HG03469 (cell line): Measurements from ENCODE around the gene FOXB2.
"Not testable (repeated sequence)": the region's sequence is repeated elsewhere in the genome, so short reads cannot be mapped to it uniquely, and the experiment has no call there.

Source experiments
- ATAC-seq: cut with Tn5 transposase; IDR thresholded peaks from one replicate; pipeline ENCODE4 v1.9.1; 2021; ENCODE audit warnings: mild to moderate bottlenecking, moderate library complexity, moderate number of reproducible peaks; ENCODE audit not compliant: unreplicated experiment

The FOXB2 gene

DNA sequence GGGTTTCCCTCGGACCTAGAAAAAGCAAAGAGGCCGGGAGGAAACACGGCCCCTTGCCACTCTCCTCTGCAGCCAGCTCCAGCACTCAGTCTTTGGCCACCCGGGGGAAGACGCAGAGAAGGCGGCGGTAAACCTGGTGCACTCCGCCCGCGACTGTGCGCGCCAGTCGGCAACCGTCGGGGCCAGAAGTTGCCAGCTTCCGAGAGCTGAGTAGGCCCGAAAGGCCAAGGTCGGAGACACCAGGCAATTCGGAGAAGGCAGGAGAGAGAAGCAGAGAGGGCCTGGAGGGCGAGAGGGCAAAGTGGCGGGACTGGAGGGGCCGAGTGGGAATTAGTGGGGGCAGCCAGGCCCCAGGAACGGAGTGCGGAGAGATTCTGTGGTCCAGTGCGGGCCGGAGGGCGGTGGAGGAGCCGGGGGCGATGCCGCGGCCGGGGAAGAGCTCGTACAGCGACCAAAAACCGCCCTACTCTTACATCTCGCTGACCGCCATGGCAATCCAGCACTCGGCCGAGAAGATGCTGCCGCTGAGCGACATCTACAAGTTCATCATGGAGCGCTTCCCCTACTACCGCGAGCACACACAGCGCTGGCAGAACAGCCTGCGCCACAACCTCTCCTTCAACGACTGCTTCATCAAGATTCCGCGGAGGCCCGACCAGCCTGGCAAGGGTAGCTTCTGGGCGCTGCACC, at the start of gene FOXB2:
FOXB2 (plus strand) TSS at position 420 of the 690 bp plus-strand sequence; CDS start at position 420, 0 bp downstream.
- ATAC-seq, result no peak

DNA sequence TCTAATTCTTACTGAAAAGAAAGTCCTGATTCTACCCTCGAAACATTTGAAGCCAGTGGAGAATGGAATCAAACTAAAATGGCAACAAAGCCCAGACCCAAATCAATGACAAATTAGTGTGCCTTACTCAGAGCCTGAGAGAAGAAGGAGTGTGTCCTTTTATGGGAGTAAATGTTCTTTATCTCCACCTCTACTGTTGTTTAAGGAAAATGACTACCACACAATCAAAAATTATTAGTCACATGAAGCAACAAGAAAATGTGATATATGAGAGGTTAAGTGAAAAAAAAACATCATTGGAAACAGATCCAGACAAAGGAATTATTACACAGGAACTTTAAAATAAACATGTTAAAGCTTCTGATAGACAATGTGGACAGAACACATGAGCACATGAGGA, 49.7 kb upstream of the FOXB2 start:
- ATAC-seq, result no peak

DNA sequence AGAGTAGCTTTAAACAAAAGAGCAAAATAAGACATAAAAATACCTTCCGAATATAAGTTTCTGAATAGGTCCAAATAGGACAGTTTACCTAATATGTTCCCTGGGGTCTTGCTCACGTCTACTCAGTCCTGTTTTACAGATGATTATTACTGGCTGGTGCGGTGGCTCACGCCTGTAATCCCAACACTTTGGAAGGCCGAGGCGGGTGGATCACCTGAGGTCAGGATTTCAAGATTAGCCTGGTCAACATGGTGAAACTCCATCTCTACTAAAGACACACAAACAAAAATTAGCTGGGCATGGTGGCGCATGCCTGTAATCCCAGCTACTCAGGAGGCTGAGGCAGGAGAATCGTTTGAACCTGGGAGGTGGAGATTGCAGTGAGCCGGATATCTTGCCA, 40.6 kb upstream of the FOXB2 start:
- not testable (repeated sequence) for ATAC-seq

DNA sequence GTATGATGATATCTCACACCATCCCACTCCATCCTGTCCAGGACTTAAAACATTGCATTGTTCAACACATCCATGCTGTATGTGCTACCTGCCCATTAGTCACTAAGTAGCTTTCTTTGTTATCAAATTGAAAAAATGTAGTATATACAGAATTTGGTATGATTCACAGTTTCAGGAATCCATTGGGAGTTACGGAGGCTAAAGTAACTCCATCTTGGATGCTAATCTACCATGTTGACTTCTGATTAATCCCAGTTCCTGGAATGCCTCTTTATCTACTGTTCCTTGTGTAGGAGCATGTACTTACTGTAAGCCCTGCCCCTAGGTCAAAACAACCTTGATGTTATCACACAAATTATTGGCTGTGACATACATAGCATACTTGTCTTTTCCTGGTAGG, 38.9 kb upstream of the FOXB2 start:
- no peak for ATAC-seq

DNA sequence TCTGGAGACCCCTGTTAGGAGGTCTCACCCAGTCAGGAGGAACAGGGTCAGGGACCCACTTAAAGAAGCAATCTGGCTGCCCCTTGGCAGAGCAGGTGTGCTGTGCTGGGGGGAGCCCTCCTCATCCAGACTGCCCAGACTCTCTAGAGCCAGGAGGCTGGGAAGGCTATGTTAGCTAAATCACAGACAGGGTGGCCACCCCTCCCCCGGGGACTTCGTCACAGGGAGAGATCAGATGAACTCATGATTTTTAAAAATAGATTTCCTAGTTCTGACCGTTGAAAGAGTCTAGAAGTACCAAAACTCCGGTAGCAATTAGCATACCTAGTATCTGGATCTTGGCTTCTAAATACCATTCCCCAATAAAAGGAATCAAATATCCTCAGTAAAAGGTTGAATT, 35.0 kb upstream of the FOXB2 start:
- no peak for ATAC-seq

DNA sequence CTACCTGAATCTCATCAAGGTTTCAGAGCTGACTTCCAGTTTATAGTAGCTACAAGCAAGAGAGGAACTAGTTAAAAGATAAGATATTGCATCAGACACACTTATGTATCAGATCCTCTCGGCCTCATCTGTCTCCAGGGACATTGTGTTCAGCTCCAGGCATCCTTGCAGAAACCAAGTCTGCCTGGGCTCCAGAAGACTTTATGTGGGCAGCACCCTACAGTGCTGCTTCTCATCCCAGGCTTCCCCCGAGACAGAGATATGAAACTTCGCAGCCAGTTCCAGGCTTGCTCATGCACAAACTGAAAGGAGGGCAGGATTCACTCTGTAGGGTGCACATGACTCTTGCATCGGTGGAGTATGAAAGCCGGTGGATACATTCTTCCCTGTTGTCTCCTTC, 33.9 kb upstream of the FOXB2 start:
- ATAC-seq, result no peak

DNA sequence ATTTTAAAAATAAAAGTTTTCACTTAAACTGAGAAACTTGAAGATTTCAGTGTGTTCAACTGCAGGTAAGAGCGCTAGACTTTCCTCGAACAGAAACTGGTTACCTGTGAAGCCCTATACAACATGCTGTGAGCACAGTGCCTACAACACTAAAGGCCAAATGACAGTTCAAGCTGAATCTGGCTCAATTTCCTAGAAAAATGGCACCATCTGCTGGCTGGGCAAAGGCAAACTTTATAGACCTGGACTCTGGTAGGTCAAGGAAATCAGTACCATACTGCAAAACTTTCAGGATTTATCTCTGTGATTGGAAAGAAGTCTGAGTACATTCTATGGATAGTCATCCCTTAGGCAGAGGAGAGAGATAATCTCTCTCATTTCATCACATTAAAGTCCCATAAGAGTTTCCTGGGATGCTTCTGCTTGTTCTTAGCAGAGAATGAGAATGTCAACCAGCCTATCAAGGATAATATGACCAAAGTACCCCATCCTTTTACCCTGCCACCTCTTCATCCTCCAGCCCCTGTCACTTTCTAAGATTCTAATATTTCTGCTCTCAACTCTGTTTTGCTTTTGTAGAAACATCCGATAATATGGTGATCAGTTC, 31.8 kb upstream of the FOXB2 start:
- no peak for ATAC-seq

DNA sequence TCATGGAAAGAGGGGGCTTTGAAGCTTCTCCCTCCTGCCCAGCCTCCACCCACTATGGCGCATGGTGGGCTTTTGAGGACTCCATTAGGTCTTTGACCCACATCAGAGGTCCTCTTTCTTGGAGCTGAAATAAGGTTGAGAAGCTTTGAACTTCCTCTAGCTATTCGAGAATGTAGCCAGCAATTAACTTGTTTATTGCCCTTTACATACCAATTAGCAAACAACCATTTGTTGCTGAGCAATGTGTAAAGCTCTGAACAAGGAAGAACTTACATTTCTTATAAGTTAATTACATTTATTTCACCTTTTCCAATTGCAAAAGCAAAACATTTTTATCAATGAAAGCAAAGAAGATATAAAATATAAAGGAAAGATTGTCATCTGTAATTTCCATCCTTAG, 30.5 kb upstream of the FOXB2 start:
- no peak for ATAC-seq

DNA sequence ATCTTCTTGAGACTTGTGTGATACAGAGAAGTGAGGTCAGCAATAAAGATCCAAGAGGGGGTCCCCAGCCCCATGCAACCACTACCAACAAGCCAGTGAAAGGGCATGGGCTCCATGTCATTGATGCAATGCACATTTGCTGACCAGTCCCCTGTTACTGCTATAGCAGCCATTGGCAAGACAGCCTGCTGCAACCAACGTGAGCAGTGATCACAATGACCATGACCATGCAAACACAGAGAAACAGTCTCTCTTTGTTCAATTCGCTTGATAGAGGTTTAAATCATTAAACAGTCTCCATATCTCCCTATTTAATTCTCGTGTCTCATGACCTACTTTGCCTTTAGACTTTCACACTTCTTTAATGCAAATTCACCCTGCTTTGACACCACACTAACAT, 30.0 kb upstream of the FOXB2 start:
- ATAC-seq, result no peak

DNA sequence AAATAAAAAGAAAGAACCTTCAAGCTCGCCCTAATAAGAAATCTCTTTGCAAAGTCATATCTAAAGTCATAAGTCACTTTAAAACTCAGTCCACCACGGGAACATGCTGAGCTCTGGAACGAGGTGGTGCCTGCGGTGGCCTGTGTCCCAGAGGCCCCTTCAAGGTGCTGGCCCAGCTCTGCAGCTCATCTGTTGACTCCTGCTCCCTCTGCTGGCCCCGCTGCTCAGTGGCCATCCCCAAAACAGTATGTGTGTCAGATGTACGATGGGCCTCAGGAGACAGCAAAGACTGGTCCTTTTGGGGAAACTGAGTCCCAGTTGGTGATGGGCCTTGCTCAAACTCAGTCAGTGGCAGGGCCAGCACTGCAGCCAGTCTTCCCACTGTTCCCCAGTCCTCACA, 22.8 kb upstream of the FOXB2 start:
- no peak for ATAC-seq

DNA sequence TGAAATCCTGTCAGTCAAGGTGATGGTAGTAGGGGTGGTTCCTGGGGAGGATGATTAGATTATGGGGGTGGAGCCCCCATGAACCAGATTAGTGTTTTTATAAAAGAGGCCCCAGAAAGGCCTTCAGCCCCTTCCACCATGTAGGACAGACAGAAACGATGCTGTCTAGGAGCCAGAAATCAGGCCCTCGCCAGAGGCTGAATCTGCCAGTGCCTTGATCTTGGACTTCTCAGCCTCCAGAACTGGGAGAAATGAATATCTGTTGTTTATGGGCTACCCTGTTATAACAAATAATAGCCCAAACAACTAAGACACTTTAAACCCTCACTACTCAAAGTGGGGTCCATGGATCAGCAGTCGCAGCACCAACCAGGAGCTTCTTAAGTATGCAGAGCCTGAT, 20.2 kb upstream of the FOXB2 start:
- no peak for ATAC-seq

DNA sequence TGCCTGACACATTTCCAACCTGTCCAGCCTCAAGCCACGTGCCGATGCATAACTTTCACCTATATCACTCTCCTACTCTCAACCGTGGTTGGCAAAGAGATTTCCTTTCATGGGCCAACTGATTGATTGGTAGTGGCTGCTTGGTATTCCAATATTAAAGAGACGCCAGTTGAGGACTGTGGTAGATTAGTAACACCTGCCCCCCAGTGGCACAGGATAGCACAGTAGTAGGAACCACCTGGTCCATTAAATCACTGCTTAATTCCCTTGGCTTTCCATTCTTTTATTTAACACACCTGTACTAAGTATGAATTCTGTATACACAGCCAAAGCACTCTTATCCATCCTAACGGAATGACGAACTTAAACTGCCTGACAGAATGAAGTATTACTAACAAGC, 19.1 kb upstream of the FOXB2 start:
- no peak for ATAC-seq

DNA sequence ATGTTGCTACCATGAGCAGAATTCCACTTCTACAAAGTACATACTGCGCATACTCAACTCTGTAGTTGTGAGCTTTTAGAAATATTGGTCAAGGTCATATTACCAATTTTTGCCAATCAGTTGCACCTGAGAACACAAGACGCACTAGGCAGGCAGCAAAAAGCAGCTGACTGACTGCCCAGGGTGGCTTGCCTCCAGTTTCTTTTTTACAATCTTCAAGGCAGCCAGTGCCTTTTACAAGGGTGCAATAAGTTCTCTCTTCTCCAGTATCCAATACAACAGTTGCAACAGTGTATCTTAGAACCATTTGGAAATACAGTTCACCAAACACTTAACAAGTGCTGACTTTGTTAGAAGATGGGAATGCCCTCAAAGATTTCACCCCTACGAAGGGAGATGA, 16.1 kb upstream of the FOXB2 start:
- no peak for ATAC-seq

DNA sequence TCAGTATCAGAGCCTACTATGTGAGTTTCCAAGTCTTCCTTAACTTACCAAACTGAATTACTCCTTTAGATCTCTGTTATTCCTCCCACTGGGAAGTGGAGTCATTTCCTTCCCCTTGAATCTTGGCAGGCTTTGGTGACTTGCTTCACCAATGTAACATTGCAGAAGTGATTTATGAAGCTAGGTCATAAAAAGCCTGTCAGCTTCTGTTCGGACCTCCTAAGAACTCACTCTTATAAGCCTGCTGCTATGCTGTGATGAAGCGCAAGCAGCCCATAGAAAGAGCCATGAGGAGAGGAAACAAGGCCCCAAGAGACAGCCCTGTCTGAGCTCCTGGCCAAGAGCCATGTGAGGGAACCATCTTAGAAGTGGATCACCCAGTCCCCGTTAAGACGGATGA, 14.2 kb upstream of the FOXB2 start:
- no peak for ATAC-seq

DNA sequence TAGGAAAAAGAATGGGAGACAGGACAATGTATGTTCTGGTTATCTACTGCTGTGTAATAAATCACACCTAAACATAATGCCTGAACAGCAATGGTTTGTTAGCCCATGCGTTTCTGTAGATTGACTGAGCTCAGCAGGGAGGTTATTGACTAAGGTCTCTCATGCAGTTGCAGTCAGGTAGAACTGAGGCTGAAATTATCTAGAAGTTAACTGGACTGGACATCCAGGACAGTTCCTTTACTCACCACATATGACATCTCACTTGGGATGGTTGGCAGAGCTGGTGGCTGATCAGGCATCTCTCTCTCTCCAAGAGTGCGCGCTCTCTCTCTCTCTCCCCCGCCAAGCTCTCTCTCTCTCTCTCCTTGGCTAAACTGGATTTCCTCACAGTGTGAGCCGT, 8.9 kb upstream of the FOXB2 start:
- ATAC-seq, result no peak

DNA sequence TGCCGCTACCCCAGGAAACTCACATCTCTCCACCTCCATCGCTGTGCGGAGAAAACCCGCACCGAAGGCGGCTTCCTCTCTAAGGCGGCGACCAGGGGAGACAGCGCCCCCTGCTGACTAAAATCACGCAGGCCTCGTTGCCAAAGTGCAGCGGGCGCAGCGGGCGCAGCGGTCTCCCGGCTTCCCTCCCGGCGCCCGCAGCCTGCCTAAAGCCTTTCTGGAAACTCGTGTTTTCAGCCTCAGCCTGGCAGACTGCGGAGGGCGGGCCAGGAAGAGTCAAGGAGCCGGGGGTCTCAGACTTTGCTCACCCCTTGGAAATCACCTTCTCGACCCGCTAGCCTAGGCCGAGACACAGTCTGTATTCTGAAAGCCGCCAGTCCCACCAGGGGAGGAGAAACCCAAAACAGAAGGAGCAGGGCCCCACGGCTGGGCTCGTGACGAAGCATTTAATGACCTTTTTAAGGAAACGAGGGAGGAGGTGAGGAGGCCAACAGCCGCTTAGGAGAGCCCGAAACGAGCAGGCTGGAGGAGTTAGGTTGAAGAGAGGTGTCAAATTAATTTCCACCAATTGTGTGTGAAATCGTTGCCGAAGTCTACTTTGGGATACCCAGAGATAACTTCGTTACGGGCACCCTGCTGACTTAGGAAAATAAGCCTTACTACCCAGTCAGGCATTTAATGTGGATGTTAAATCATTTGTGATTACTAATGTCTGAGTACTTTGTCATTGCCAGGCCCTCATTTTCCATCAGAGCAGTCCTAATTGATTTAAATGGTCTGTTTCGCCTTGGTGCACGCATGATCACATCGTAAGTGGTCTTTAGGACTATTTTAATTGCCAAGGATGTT, 7.3 kb upstream of the FOXB2 start:
- peak; percentile 82 for ATAC-seq

DNA sequence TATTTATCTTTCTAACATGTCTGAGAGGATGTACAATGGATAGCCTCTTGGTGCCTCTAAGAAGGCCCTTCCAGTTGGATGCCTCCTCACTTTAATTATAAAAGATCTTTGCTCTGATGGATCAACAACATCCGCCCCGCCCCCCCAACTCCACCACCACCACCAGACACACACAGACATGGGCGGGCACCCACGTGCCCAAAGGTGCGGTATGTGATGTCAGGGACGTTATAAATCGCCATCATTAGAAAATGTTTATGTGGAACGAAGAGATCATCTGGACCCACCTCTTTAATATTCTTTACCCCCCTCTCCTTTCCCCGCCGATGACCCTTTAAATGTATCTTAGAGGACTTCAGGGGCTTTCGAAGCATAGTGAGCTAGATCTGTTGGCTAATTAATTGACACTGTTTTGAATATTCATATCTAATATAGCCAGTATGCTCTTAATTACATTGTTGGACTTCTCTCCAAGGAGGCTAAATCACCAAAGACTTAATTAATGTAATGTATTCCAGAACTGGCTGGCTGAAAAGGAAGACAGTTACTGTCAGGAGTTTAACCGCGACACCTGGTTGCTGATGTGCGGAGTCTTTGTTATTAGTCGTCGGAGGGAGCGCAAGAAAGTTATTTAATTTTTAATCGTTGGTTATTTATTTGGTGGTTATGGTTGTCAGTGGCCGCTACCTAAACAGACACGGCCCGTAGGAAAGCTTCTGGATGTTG, 6.1 kb upstream of the FOXB2 start:
- ATAC-seq, result no peak

DNA sequence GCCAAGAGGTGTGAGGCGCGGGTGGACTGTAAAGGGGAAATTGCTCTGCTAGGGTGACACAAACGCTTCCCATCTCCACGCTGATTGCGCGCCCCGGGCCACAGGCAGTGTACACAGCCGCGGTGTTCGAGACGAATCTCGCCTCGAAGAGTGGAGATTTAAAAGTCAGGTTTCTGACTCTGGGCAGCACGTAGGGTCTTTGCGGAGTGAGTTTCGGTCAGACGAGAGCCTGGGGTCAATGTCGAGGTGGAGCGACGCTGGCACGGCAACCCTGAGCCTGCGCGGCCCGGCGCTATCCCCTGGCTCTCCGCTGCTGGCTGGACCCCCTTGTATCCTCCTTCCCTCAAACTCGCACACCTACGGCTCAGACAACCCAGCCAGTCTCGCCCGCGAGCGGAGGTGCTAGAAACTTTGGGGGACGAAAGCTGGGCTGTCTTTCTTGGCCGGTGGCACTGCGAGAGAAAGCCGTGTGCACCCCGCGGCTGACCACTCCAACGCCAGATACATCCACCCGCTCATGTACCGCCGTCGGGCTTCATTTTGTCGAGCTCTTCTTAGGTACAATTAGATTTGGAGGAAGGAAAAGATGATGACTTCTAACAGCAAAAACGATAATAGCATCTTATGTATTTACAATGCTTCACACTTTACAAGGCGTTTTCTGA, 5.4 kb upstream of the FOXB2 start:
- no peak for ATAC-seq

DNA sequence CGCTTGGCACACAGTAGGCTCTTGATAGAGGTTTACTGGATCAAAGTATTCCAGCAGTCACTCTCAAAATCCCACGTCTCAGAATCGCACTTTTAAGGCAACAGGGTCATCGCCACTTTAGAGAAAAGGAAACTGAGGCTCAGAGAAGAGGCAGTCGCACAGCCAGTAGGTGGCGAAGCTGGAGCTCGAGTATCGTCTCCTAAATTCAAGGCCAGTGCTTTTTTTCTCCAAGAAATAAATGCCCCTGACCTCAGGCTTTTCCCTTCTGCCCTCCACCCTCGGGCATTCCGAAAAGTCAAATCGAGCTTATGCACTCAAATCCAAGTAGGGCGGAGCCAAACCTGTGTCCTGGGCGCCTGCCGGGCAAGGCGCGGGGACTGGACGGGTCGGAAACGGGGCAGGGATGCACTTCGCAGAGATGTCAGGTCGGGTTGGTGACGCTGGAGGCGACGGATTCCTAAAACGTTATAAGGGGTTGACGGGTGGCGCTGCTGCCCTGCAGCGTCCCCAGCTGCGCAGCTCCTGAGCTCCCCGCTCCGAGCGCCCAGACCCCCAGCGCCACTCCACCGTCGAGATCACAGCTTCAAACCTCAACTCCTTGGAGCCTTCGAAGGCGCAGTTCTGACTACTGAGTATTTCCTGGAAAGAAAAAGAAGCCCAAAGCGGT, 4.7 kb upstream of the FOXB2 start:
- ATAC-seq, result no peak

DNA sequence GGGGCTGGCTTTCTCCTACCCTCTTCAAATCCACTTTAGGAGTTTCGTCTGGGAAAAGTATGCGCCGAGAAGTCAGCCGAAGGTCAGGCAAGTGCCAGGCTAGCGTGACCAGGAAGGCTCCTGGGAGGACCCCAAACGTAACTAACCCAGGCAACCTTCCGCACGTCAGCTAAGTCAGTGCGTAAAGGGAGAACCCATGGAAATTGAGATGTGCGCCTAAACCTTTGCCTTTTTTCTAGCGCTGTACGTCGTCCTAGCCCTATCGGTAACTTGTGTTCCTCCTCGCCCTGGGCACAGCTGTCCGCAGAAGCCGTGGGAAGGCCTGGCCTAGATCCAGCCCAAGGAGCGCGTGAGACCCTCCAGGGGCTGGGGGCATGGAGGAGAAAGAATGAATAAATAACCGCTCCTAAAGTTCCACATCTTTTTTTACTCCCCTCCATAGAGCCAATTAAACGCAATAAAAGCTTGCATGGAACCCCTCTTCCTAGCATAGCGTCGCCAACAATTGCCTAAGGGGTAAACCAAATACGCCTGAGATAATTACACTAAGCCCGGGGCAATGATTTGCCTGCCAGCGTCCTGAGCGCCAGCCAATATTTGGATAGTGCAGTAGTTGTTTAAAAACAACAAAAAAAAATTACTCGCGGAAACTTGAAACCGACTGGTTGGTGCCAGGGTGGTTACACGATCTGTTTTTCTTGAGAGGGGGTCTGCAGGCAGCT, 4.0 kb upstream of the FOXB2 start:
- ATAC-seq, result no peak
